Astrocyte (in vitro differentiated cells and primary cell): ENCODE results near the gene ZFYVE28.

Experiments used
- EZH2 ChIP-seq: IDR thresholded peaks from 2 replicates; pipeline ENCODE4 v1.6.1; 2012; ENCODE audit warnings: mild to moderate bottlenecking, low read length, inconsistent platforms; ENCODE audit not compliant: insufficient read depth
- TF ChIP-seq, protein P1 (sequence below): IDR thresholded peaks from 2 replicates; pipeline ENCODE4 v1.5.1; 2011; ENCODE audit warnings: low read depth, mild to moderate bottlenecking, inconsistent platforms, low read length, moderate library complexity; ENCODE audit not compliant: insufficient read depth

GRCh38 chr4:2378401-2378800, 40.0 kb downstream of the ZFYVE28 start:
- TF ChIP-seq EZH2, result no peak
- TF ChIP-seq, protein P1, sequence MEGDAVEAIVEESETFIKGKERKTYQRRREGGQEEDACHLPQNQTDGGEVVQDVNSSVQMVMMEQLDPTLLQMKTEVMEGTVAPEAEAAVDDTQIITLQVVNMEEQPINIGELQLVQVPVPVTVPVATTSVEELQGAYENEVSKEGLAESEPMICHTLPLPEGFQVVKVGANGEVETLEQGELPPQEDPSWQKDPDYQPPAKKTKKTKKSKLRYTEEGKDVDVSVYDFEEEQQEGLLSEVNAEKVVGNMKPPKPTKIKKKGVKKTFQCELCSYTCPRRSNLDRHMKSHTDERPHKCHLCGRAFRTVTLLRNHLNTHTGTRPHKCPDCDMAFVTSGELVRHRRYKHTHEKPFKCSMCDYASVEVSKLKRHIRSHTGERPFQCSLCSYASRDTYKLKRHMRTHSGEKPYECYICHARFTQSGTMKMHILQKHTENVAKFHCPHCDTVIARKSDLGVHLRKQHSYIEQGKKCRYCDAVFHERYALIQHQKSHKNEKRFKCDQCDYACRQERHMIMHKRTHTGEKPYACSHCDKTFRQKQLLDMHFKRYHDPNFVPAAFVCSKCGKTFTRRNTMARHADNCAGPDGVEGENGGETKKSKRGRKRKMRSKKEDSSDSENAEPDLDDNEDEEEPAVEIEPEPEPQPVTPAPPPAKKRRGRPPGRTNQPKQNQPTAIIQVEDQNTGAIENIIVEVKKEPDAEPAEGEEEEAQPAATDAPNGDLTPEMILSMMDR, result no peak
